Activated naive CD4-positive, alpha-beta T cell treated with anti-CD3 and anti-CD28 coated beads for 36 hours (primary cell): ENCODE data around the gene ZNF804B. TPM values are rescaled to one million over a fixed set of nuclear protein-coding genes. Genes with fewer than 3 reads are reported as not detected.

Source experiments
- CTCF ChIA-PET: fragments of 350-600 bp; sonication (Branson Sonifier 250); formaldehyde crosslinking; loops from one replicate; lab custom pipeline; 2021; ENCODE audit warnings: antibody characterized with exemption; lab: Charles Lee
- DNase-seq: peaks from one replicate; pipeline ENCODE4 v3.0.0-alpha.2; 2020
- H3K27ac Mint-ChIP-seq: one replicate; pipeline ENCODE4 v1.8.0; 2021; ENCODE audit warnings: mild to moderate bottlenecking, mixed read lengths
- H3K27me3 Mint-ChIP-seq: one replicate; pipeline ENCODE4 v1.8.0; 2021; ENCODE audit warnings: low read depth, mixed read lengths
- H3K36me3 Mint-ChIP-seq: one replicate; pipeline ENCODE4 v1.8.0; 2021; ENCODE audit warnings: low read depth, mixed read lengths
- H3K4me1 Mint-ChIP-seq: one replicate; pipeline ENCODE4 v1.8.0; 2021; ENCODE audit warnings: low read depth, mixed read lengths
- H3K4me3 Mint-ChIP-seq: one replicate; pipeline ENCODE4 v1.8.0; 2021; ENCODE audit warnings: mild to moderate bottlenecking, moderate library complexity, mixed read lengths
- H3K9me3 Mint-ChIP-seq: one replicate; pipeline ENCODE4 v1.8.0; 2021; ENCODE audit warnings: mixed read lengths
- intact Hi-C: fragments of 100-400 bp; cut with micrococcal nuclease; formaldehyde crosslinking; loops from one replicate; pipeline ENCODE4 v1.15.1; 2023
- total RNA-seq, 2 experiments: library from RNA; stranded (reverse); gene quantifications; one replicate each; pipeline ENCODE4 v1.2.3, GENCODE V29; 2021

Gene ZNF804B
- total RNA-seq, 2 experiments from 2014 or later: not detected

GRCh38 chr7:88928276-88928675 lies 168.8 kb downstream of the ZNF804B start:
- DNase-seq: no peak
- CTCF ChIA-PET: no interaction called here
- intact Hi-C loops: no loop called here
- no peaks in the 10 kb centered on the region for H3K4me1 Mint-ChIP-seq
- no peaks in the 10 kb centered on the region for H3K9me3 Mint-ChIP-seq
- no peak overlapping the region for H3K4me3 Mint-ChIP-seq
- H3K27ac Mint-ChIP-seq: no peak overlapping the region
- no peaks in the 10 kb centered on the region for H3K36me3 Mint-ChIP-seq
- H3K27me3 Mint-ChIP-seq: peaks cover 7% of the 10 kb centered on the region

GRCh38 chr7:88929719-88930118 lies 170.2 kb downstream of the ZNF804B start:
- no peak for DNase-seq
- CTCF ChIA-PET: no interaction called here
- no peaks in the 10 kb centered on the region for H3K4me1 Mint-ChIP-seq
- no peaks in the 10 kb centered on the region for H3K36me3 Mint-ChIP-seq
- intact Hi-C loops: no loop called here
- no peak overlapping the region for H3K4me3 Mint-ChIP-seq
- H3K27me3 Mint-ChIP-seq: peaks cover 9% of the 10 kb centered on the region
- no peaks in the 10 kb centered on the region for H3K9me3 Mint-ChIP-seq
- no peak overlapping the region for H3K27ac Mint-ChIP-seq

- Mint-ChIP-seq H3K4me3 (no peak overlapping the region), H3K9me3 (no peaks in the 10 kb centered on the region), H3K27ac (no peak overlapping the region), H3K36me3 (no peaks in the 10 kb centered on the region), H3K27me3 (peaks cover 3% of the 10 kb centered on the region), H3K4me1 (no peaks in the 10 kb centered on the region)
- CTCF ChIA-PET: no interaction called here
- intact Hi-C loops: no loop called here
- DNase-seq: no peak
These were observed 173.8 kb downstream of the ZNF804B start for GRCh38 chr7:88933285-88933684.

- intact Hi-C loops: no loop called here
- CTCF ChIA-PET: no interaction called here
- Mint-ChIP-seq H3K4me3 (no peak overlapping the region), H3K9me3 (no peaks in the 10 kb centered on the region), H3K27me3 (peaks cover 4% of the 10 kb centered on the region), H3K36me3 (no peaks in the 10 kb centered on the region), H3K27ac (no peak overlapping the region), H3K4me1 (no peaks in the 10 kb centered on the region)
- no peak for DNase-seq
These were observed 183.5 kb downstream of the ZNF804B start for GRCh38 chr7:88942815-88943501.

GRCh38 chr7:88951826-88952225 lies 192.3 kb downstream of the ZNF804B start:
- H3K36me3 Mint-ChIP-seq: no peaks in the 10 kb centered on the region
- no peak for DNase-seq
- H3K27ac Mint-ChIP-seq: no peak overlapping the region
- CTCF ChIA-PET: no interaction called here
- intact Hi-C loops: no loop called here
- H3K27me3 Mint-ChIP-seq: peaks cover 8% of the 10 kb centered on the region
- no peak overlapping the region for H3K4me3 Mint-ChIP-seq
- no peaks in the 10 kb centered on the region for H3K9me3 Mint-ChIP-seq
- H3K4me1 Mint-ChIP-seq: no peaks in the 10 kb centered on the region

GRCh38 chr7:88964418-88964817 lies 204.9 kb downstream of the ZNF804B start:
- intact Hi-C loops: no loop called here
- CTCF ChIA-PET: no interaction called here
- no peaks in the 10 kb centered on the region for H3K36me3 Mint-ChIP-seq
- H3K4me3 Mint-ChIP-seq: no peak overlapping the region
- H3K27ac Mint-ChIP-seq: no peak overlapping the region
- no peaks in the 10 kb centered on the region for H3K9me3 Mint-ChIP-seq
- peaks cover 11% of the 10 kb centered on the region for H3K27me3 Mint-ChIP-seq
- DNase-seq: no peak
- H3K4me1 Mint-ChIP-seq: no peaks in the 10 kb centered on the region

- Mint-ChIP-seq H3K4me1 (no peaks in the 10 kb centered on the region), H3K36me3 (no peaks in the 10 kb centered on the region), H3K27ac (no peak overlapping the region), H3K4me3 (no peak overlapping the region), H3K27me3 (peaks cover 9% of the 10 kb centered on the region), H3K9me3 (no peaks in the 10 kb centered on the region)
- CTCF ChIA-PET: no interaction called here
- DNase-seq: no peak
- intact Hi-C loops: loop anchor here (5.0 kb wide), 1 partner anchor 657 kb away; no protein-coding TSS in a partner anchor
These were observed 205.9 kb downstream of the ZNF804B start for GRCh38 chr7:88965371-88965770.

GRCh38 chr7:88967432-88967831 lies 207.9 kb downstream of the ZNF804B start:
- Mint-ChIP-seq H3K36me3 (no peaks in the 10 kb centered on the region), H3K4me1 (no peaks in the 10 kb centered on the region), H3K4me3 (no peak overlapping the region), H3K9me3 (no peaks in the 10 kb centered on the region), H3K27ac (no peak overlapping the region), H3K27me3 (peaks cover 2% of the 10 kb centered on the region)
- intact Hi-C loops: loop anchor here (5.0 kb wide), 1 partner anchor 655 kb away; no protein-coding TSS in a partner anchor
- CTCF ChIA-PET: no interaction called here
- no peak for DNase-seq

GRCh38 chr7:88969167-88969566 lies 209.7 kb downstream of the ZNF804B start:
- intact Hi-C loops: loop anchor here (5.0 kb wide), 1 partner anchor 653 kb away; no protein-coding TSS in a partner anchor
- no peak overlapping the region for H3K27ac Mint-ChIP-seq
- H3K27me3 Mint-ChIP-seq: peaks cover 2% of the 10 kb centered on the region
- no peaks in the 10 kb centered on the region for H3K4me1 Mint-ChIP-seq
- H3K36me3 Mint-ChIP-seq: no peaks in the 10 kb centered on the region
- H3K4me3 Mint-ChIP-seq: no peak overlapping the region
- DNase-seq: no peak
- CTCF ChIA-PET: no interaction called here
- no peaks in the 10 kb centered on the region for H3K9me3 Mint-ChIP-seq

- CTCF ChIA-PET: no interaction called here
- no peaks in the 10 kb centered on the region for H3K36me3 Mint-ChIP-seq
- no peak overlapping the region for H3K27ac Mint-ChIP-seq
- H3K4me1 Mint-ChIP-seq: no peaks in the 10 kb centered on the region
- H3K9me3 Mint-ChIP-seq: no peaks in the 10 kb centered on the region
- H3K4me3 Mint-ChIP-seq: no peak overlapping the region
- peaks cover 4% of the 10 kb centered on the region for H3K27me3 Mint-ChIP-seq
- DNase-seq: no peak
- intact Hi-C loops: no loop called here
These were observed 225.8 kb downstream of the ZNF804B start for GRCh38 chr7:88985295-88985694.

GRCh38 chr7:89001306-89001705 lies 241.8 kb downstream of the ZNF804B start:
- H3K4me1 Mint-ChIP-seq: peaks cover 25% of the 10 kb centered on the region
- no peak overlapping the region for H3K27ac Mint-ChIP-seq
- no peaks in the 10 kb centered on the region for H3K36me3 Mint-ChIP-seq
- DNase-seq: no peak
- intact Hi-C loops: loop anchor here (10.0 kb wide), 1 partner anchor 1613 kb away; no protein-coding TSS in a partner anchor
- H3K27me3 Mint-ChIP-seq: peaks cover 2% of the 10 kb centered on the region
- no peaks in the 10 kb centered on the region for H3K9me3 Mint-ChIP-seq
- H3K4me3 Mint-ChIP-seq: no peak overlapping the region
- CTCF ChIA-PET: interaction anchor here (0.7 kb wide), 2 partner anchors 38 to 1420 kb away, joined by 4 to 5 read pairs; no protein-coding TSS in a partner anchor

- DNase-seq: no peak
- intact Hi-C loops: loop anchor here (1.0 to 10.0 kb wide), 6 partner anchors 25 to 1612 kb away; partner anchors contain the start of gene CLDN12
These were observed 243.8 kb downstream of the ZNF804B start for GRCh38 chr7:89002981-89003956.

More at GRCh38 chr7:89002981-89003956, 243.8 kb downstream of the ZNF804B start:
- Mint-ChIP-seq H3K27me3 (peaks cover 2% of the 10 kb centered on the region), H3K4me1 (peaks cover 28% of the 10 kb centered on the region), H3K27ac (peak overlapping the region; percentile 79), H3K36me3 (no peaks in the 10 kb centered on the region), H3K9me3 (no peaks in the 10 kb centered on the region), H3K4me3 (peak overlapping the region; percentile 49)
- CTCF ChIA-PET: interaction anchor here (0.6 to 0.7 kb wide), 2 partner anchors 22 to 28 kb away, joined by 3 to 5 read pairs; no protein-coding TSS in a partner anchor
